IMR-90 (cell line): ENCODE measurements around the gene SERP1. TPM values are rescaled to one million over a fixed set of nuclear protein-coding genes. Genes with fewer than 3 reads are reported as not detected.
A peak's percentile ranks its signal among the peaks of the same experiment; 100 is the strongest.

Experiments used
- ATAC-seq: fragments of 200-7000 bp; cut with Tn5 transposase; 2 replicates; pipeline ENCODE4 v1.9.1; 2020; ENCODE audit warnings: low read depth, mild to moderate bottlenecking, moderate library complexity
- BruUV-seq: library from RNA; stranded (reverse); fragments of 400-500 nt; replicated peaks from 2 replicates; lab custom pipeline; 2021; lab: Mats Ljungman, UMichigan
- CTCF ChIA-PET: fragments of 300-600 bp; formaldehyde crosslinking; extraction: SDS; loops from one replicate; lab custom pipeline; 2021; ENCODE audit warnings: antibody characterized with exemption; lab: Yijun Ruan, JAX
- POLR2A ChIA-PET: fragments of 300-600 bp; sonication (Branson Sonifier 250); formaldehyde crosslinking; loops from one replicate; lab custom pipeline; 2022; ENCODE audit warnings: antibody characterized with exemption; ENCODE audit not compliant: unreplicated experiment; lab: Charles Lee
- DNase-seq: peaks from one replicate; pipeline ENCODE4 v3.0.0; 2013
- H2AFZ ChIP-seq: replicated peaks from 2 replicates; pipeline ENCODE3; 2013; ENCODE audit warnings: low read length, mild to moderate bottlenecking; ENCODE audit not compliant: poor library complexity
- H2AK5ac ChIP-seq: 2 replicates; pipeline ENCODE4 v1.6.1; 2013; ENCODE audit warnings: low read depth, low read length, inconsistent platforms
- H2AK9ac ChIP-seq: replicated peaks from 2 replicates; pipeline ENCODE3; 2013; ENCODE audit warnings: mild to moderate bottlenecking, low read depth, low read length, moderate library complexity; ENCODE audit not compliant: poor library complexity
- H2BK120ac ChIP-seq: 2 replicates; pipeline ENCODE4 v1.6.1; 2013; ENCODE audit warnings: low read depth, low read length, inconsistent platforms
- H2BK15ac ChIP-seq: 3 replicates; pipeline ENCODE4 v1.6.1; 2013; ENCODE audit warnings: low read depth, low read length, inconsistent platforms
- H2BK20ac ChIP-seq: 2 replicates; pipeline ENCODE4 v1.6.1; 2013; ENCODE audit warnings: low read depth, mild to moderate bottlenecking, inconsistent platforms, low read length, moderate library complexity
- H2BK5ac ChIP-seq: 2 replicates; pipeline ENCODE4 v1.6.1; 2013; ENCODE audit warnings: mild to moderate bottlenecking, low read depth, low read length, inconsistent platforms; ENCODE audit not compliant: poor library complexity, severe bottlenecking
- H3K14ac ChIP-seq: replicated peaks from 2 replicates; pipeline ENCODE4 v1.6.1; 2013; ENCODE audit warnings: low read depth, low read length, inconsistent platforms
- H3K18ac ChIP-seq: 2 replicates; pipeline ENCODE4 v1.6.1; 2013; ENCODE audit warnings: low read depth, low read length, control low read depth
- H3K23ac ChIP-seq: 2 replicates; pipeline ENCODE4 v1.6.1; 2013; ENCODE audit warnings: low read depth, low read length, inconsistent platforms
- H3K27ac ChIP-seq: 2 replicates; pipeline ENCODE4 v1.5.1; 2013; ENCODE audit warnings: mild to moderate bottlenecking, control low read depth, low read length; ENCODE audit not compliant: insufficient read depth
- H3K27me3 ChIP-seq: 2 replicates; pipeline ENCODE4 v1.6.1; 2013; ENCODE audit warnings: low read length; ENCODE audit not compliant: control insufficient read depth, insufficient read depth
- H3K36me3 ChIP-seq: 2 replicates; pipeline ENCODE4 v1.6.1; 2013; ENCODE audit warnings: low read length, mixed read lengths; ENCODE audit not compliant: control insufficient read depth, insufficient read depth
- H3K4ac ChIP-seq: 2 replicates; pipeline ENCODE4 v1.6.1; 2013; ENCODE audit warnings: low read depth, low read length, inconsistent platforms
- H3K4me1 ChIP-seq: 2 replicates; pipeline ENCODE4 v1.6.1; 2013; ENCODE audit warnings: low read length, mixed read lengths; ENCODE audit not compliant: control insufficient read depth, insufficient read depth
- H3K4me2 ChIP-seq: 2 replicates; pipeline ENCODE4 v1.6.1; 2013; ENCODE audit warnings: low read depth, mild to moderate bottlenecking, control low read depth, low read length, moderate library complexity
- H3K4me3 ChIP-seq: 2 replicates; pipeline ENCODE4 v1.5.1; 2013; ENCODE audit warnings: low read depth, mild to moderate bottlenecking, control low read depth, low read length, moderate library complexity; ENCODE audit not compliant: insufficient read depth
- H3K56ac ChIP-seq: 2 replicates; pipeline ENCODE4 v1.6.1; 2013; ENCODE audit warnings: low read length, inconsistent platforms; ENCODE audit not compliant: insufficient read depth; ENCODE audit errors: extremely low read depth
- H3K79me1 ChIP-seq, 2 experiments: 2 replicates each; pipeline ENCODE4 v1.6.1; 2013; ENCODE audit warnings: low read length in 2 of 2, inconsistent platforms in 1 of 2, low read depth in 1 of 2
- H3K9ac ChIP-seq: 2 replicates; pipeline ENCODE4 v1.6.1; 2013; ENCODE audit warnings: low read depth, low read length, control low read depth
- H3K9me1 ChIP-seq: 2 replicates; pipeline ENCODE4 v1.6.1; 2013; ENCODE audit warnings: low read length, inconsistent platforms; ENCODE audit not compliant: insufficient read depth
- H3K9me3 ChIP-seq: 2 replicates; pipeline ENCODE4 v1.6.1; 2013; ENCODE audit warnings: low read length; ENCODE audit not compliant: control insufficient read depth, insufficient read depth
- H4K20me1 ChIP-seq: 2 replicates; pipeline ENCODE4 v1.6.1; 2013; ENCODE audit warnings: low read length, inconsistent platforms; ENCODE audit not compliant: insufficient read depth
- H4K5ac ChIP-seq: 2 replicates; pipeline ENCODE4 v1.6.1; 2013; ENCODE audit warnings: mild to moderate bottlenecking, low read depth, low read length, control low read depth
- H4K8ac ChIP-seq, 2 experiments: 2 replicates each; pipeline ENCODE4 v1.6.1; 2013; ENCODE audit warnings: low read depth in 2 of 2, low read length in 2 of 2, control low read depth in 1 of 2, inconsistent platforms in 1 of 2
- H4K91ac ChIP-seq: 2 replicates; pipeline ENCODE4 v1.6.1; 2013; ENCODE audit warnings: low read depth, low read length, inconsistent platforms; ENCODE audit not compliant: insufficient read depth
- CEBPB ChIP-seq: IDR thresholded peaks from 2 replicates; pipeline ENCODE4 v1.6.1; 2012; ENCODE audit warnings: low read depth, low read length, improper control_type of control experiment
- CTCF ChIP-seq: conservative IDR thresholded peaks from 2 replicates; pipeline ENCODE4 v1.5.1; 2012; ENCODE audit warnings: mild to moderate bottlenecking, low read depth, low read length, improper control_type of control experiment
- NFE2L2 ChIP-seq: fragments of 150-350 bp; IDR thresholded peaks from 2 replicates; pipeline ENCODE4 v1.6.1; 2016; ENCODE audit warnings: low read depth, mild to moderate bottlenecking, low read length
- RAD21 ChIP-seq: IDR thresholded peaks from 2 replicates; pipeline ENCODE4 v1.6.1; 2012; ENCODE audit warnings: low read length, improper control_type of control experiment
- SMC3 ChIP-seq: fragments of 150-350 bp; IDR thresholded peaks from 2 replicates; pipeline ENCODE4 v1.6.1; 2016; ENCODE audit warnings: low read depth, mild to moderate bottlenecking, antibody characterized with exemption, low read length, moderate library complexity
- WGBS, 2 experiments: methylation state at CpG; one replicate each; pipeline versions ENCODE4 v1.1.5 to v1.1.7; 2013; ENCODE audit warnings: missing lambda C conversion rate in 2 of 2; ENCODE audit not compliant: insufficient read length in 1 of 2; ENCODE audit errors: extremely low coverage in 2 of 2; 5-methylcytosine and 5-hydroxymethylcytosine counted together
- dilution Hi-C: fragments of 300-500 bp; cut with HindIII; formaldehyde crosslinking; loops from one replicate; pipeline ENCODE4 v1.14.3; 2018; ENCODE audit warnings: low sequenced_read_pairs; ENCODE audit not compliant: unreplicated experiment
- in situ Hi-C: fragments of 300-500 bp; cut with MboI; formaldehyde crosslinking; loops from 3 replicates; pipeline ENCODE4 v1.14.3; 2019; ENCODE audit warnings: low sequenced_read_pairs, inconsistent platforms, mixed read lengths
- intact Hi-C: fragments of 100-400 bp; cut with micrococcal nuclease; formaldehyde crosslinking; loops from 2 replicates; pipeline ENCODE4 v1.10.0; 2022
- polyA plus RNA-seq, 3 experiments: library from polyadenylated mRNA; depleted of rRNA; stranded (reverse); fragments of >200 nt; gene quantifications; 2 replicates each; pipeline ENCODE4 v1.2.3, GENCODE V29; 2012; ENCODE audit warnings: low replicate concordance in 1 of 3
- total RNA-seq: library from RNA; depleted of rRNA; stranded (reverse); fragments of >200 nt; gene quantifications from 2 replicates; pipeline ENCODE4 v1.2.3, GENCODE V29; 2012

SERP1 gene
- total and polyA plus RNA-seq, 2 of the 4 experiments (the other 2 are of a cell fraction), result 64.0 to 73.4 TPM

- Histone ChIP-seq H3K23ac (no peak overlapping the region), H4K5ac (no peak overlapping the region), H3K14ac (no peak overlapping the region), H3K36me3 (no peaks in the 10 kb centered on the region), H3K27me3 (no peaks in the 10 kb centered on the region), H3K18ac (no peak overlapping the region), H4K8ac (no peak overlapping the region), H2AFZ (no peak overlapping the region), H3K9ac (no peak overlapping the region), H3K9me3 (peaks cover under 1% of the 10 kb centered on the region; the same call in 1 of the 2 replicates), H2BK15ac (no peak overlapping the region), H3K4ac (no peak overlapping the region), H3K4me1 (peaks cover 2% of the 10 kb centered on the region; the same call in 1 of the 2 replicates), H2AK9ac (no peak overlapping the region), H3K4me2 (no peak overlapping the region), H3K27ac (no peak overlapping the region), H4K91ac (no peak overlapping the region), H2AK5ac (no peak overlapping the region), H3K9me1 (no peaks in the 10 kb centered on the region), H3K4me3 (no peak overlapping the region), H2BK5ac (no peak overlapping the region), H3K56ac (no peak overlapping the region), H3K79me1 (peaks cover 3 to 10% of the 10 kb centered on the region in 2 experiments; a peak in 2 of 4 replicates), H2BK20ac (no peak overlapping the region), H2BK120ac (no peak overlapping the region), H4K20me1 (no peaks in the 10 kb centered on the region)
- intact Hi-C loops (loop anchor here (1.0 kb wide), 2 partner anchors 83 to 268 kb away; no protein-coding TSS in a partner anchor), dilution Hi-C loops (no loop called here), in situ Hi-C loops (loop anchor here (5.0 kb wide), 1 partner anchor 268 kb away; no protein-coding TSS in a partner anchor)
- WGBS, 2 experiments, result 0% methylated on average over 1 of the region's 2 CpGs; no CpG with 5 or more reads in 1 of the 2 experiments
- peak; percentile 80; the same call in 1 of the 2 replicates for ATAC-seq
- ChIA-PET POLR2A (interaction anchor here (0.6 to 0.7 kb wide), 3 partner anchors 74 to 149 kb away, joined by 3 to 4 read pairs (median 4); no protein-coding TSS in a partner anchor), CTCF (interaction anchor here (0.6 to 1.2 kb wide), 8 partner anchors 9 to 558 kb away, joined by 3 to 4 read pairs (median 3); no protein-coding TSS in a partner anchor)
- peak; percentile 60 for DNase-seq
- BruUV-seq, result no TSS peak
- TF ChIP-seq SMC3 (peak; percentile 84), CEBPB (no peak), CTCF (peak; percentile 75), NFE2L2 (no peak), RAD21 (peak; percentile 75)
Observed at GRCh38 chr3:150495563-150496168, 50.6 kb downstream of the SERP1 start.
